GM13976 (cell line): ENCODE measurements around the gene GRIN3A.

Experiments
- DNase-seq: peaks from one replicate; pipeline ENCODE4 v3.0.0; 2012; ENCODE audit warnings: low spot score
- CTCF ChIP-seq: IDR thresholded peaks from 2 replicates; pipeline ENCODE4 v1.5.1; 2012; ENCODE audit warnings: borderline replicate concordance, mild to moderate bottlenecking; ENCODE audit not compliant: insufficient read depth; ENCODE audit errors: extremely low read depth, missing control alignments, control extremely low read depth
- in situ Hi-C: fragments of 300-500 bp; cut with MboI; formaldehyde crosslinking; loops from one replicate; pipeline ENCODE4 v1.12.0; 2022; ENCODE audit warnings: low sequenced_read_pairs, mixed read lengths, inconsistent platforms; ENCODE audit not compliant: unreplicated experiment

The GRIN3A gene

GRCh38 chr9:101636247-101636646, 102.2 kb downstream of the GRIN3A start:
- no peak for DNase-seq
- in situ Hi-C loops = no loop called here
- TF ChIP-seq CTCF = no peak

- no peak for TF ChIP-seq CTCF
- in situ Hi-C loops = no loop called here
- no peak for DNase-seq
Measured at GRCh38 chr9:101635473-101635872, 103.0 kb downstream of the GRIN3A start.

- in situ Hi-C loops = no loop called here
- TF ChIP-seq CTCF = no peak
Measured at GRCh38 chr9:101634741-101635409, 103.6 kb downstream of the GRIN3A start.

GRCh38 chr9:101632611-101633010, 105.8 kb downstream of the GRIN3A start:
- DNase-seq = no peak
- in situ Hi-C loops = no loop called here
- no peak for TF ChIP-seq CTCF

More at GRCh38 chr9:101634741-101635409, 103.6 kb downstream of the GRIN3A start:
- no peak for DNase-seq

- TF ChIP-seq CTCF = no peak
- no peak for DNase-seq
- in situ Hi-C loops = no loop called here
Measured at GRCh38 chr9:101631892-101632291, 106.6 kb downstream of the GRIN3A start.

- in situ Hi-C loops = no loop called here
- TF ChIP-seq CTCF = no peak
- DNase-seq = no peak
Measured at GRCh38 chr9:101629636-101630035, 108.8 kb downstream of the GRIN3A start.

GRCh38 chr9:101628173-101628572, 110.3 kb downstream of the GRIN3A start:
- DNase-seq = no peak
- in situ Hi-C loops = no loop called here
- no peak for TF ChIP-seq CTCF
